GM13976 (cell line): Measurements from ENCODE around the gene ZNF839.

Experiments
- DNase-seq: peaks from one replicate; pipeline ENCODE4 v3.0.0; 2012; ENCODE audit warnings: low spot score
- in situ Hi-C: fragments of 300-500 bp; cut with MboI; formaldehyde crosslinking; loops from one replicate; pipeline ENCODE4 v1.12.0; 2022; ENCODE audit warnings: low sequenced_read_pairs, mixed read lengths, inconsistent platforms; ENCODE audit not compliant: unreplicated experiment
- TF ChIP-seq, protein P1 (sequence below): IDR thresholded peaks from 2 replicates; pipeline ENCODE4 v1.5.1; 2012; ENCODE audit warnings: borderline replicate concordance, mild to moderate bottlenecking; ENCODE audit not compliant: insufficient read depth; ENCODE audit errors: extremely low read depth, missing control alignments, control extremely low read depth

The ZNF839 gene

DNA sequence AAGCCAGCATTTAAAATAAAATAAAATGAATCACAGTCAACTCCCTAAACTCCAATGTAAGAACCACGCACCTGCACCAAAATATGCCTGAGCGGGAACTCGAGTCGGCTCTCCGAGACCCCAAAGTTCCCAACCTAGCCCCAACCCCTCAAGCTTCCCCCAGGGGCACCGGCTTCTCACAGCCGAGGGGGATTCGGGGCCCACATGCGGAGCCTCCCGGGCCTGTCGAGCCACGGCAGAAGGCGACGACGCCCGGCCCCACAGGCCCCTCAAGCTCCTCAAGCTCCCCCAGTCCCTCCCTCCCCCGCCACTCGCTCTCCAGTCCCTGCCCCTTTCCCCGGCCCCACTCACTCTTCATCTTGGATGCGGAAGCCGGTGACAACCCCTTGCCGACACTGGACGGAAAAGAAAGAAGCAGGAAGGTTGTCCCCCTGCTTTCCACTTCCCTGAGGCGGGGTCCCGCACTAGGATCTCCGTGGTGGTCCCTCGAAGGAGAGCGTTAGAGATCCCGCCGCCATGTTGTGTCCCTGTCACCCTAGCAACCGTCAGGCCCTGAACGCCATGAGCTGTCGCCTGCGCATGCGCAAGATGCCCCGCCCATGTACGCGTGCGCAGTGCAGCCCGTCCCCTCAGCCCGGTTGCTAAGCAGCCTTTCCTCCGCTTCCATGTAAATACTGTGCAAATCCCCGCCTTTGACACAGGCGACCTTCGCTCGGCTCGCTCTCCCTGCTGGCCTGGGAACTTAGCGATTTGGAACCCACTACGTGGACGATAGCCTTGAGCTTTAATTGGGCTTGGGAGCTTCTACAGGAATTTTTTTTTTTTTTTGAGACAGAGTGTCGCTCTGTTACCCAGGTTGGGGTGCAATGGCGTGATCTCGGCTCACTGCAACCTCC is 14.7 kb upstream of the ZNF839 start, which contains the start of gene MOK:
MOK (minus strand) TSS at position 554 of the 896 bp plus-strand sequence; CDS start at position 358, 196 bp downstream.
- TF ChIP-seq, protein P1, sequence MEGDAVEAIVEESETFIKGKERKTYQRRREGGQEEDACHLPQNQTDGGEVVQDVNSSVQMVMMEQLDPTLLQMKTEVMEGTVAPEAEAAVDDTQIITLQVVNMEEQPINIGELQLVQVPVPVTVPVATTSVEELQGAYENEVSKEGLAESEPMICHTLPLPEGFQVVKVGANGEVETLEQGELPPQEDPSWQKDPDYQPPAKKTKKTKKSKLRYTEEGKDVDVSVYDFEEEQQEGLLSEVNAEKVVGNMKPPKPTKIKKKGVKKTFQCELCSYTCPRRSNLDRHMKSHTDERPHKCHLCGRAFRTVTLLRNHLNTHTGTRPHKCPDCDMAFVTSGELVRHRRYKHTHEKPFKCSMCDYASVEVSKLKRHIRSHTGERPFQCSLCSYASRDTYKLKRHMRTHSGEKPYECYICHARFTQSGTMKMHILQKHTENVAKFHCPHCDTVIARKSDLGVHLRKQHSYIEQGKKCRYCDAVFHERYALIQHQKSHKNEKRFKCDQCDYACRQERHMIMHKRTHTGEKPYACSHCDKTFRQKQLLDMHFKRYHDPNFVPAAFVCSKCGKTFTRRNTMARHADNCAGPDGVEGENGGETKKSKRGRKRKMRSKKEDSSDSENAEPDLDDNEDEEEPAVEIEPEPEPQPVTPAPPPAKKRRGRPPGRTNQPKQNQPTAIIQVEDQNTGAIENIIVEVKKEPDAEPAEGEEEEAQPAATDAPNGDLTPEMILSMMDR, result no peak
- in situ Hi-C loops, result no loop called here
- DNase-seq, result peak; percentile 99

DNA sequence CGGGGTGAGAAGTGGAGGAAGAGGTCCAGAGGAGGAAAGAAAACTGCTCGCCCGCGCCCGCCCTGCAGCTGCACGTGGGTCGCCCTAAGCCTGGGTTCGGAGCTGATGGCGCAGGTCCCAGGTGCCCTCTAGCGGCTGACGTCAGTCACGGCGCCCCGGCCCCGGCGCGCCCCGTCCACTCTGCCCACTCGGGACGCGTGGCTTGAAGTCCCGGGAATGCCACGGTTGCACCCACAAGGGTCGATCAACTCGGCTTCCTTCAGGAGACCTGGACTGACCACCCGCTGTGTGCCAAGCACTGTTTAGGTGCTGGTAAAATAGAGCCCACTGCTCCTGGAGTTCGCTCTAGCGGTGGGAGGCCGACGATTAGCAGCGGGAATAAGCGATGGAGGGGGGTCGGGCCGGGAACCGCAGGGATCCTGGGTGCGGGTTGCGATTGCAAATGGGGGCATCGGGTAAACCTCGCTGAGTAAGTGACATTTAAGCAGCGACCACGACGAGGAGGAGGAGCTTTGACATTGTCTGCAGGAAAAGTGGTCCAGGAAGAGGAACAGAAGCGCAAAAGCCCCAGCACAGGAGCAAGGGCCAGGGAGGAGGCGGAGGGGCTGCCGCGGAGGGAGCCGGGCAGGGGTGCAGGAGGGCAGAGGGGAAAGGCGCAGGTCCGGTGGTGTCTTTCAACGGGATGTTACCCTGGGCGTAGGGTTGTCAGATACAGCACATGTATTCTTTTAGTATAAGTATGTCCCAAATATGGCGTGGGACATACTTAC is 5.1 kb upstream of the ZNF839 start:
- peak; percentile 87 for DNase-seq
- in situ Hi-C loops, result loop anchor here (5.0 to 10.0 kb wide), 2 partner anchors 260 to 352 kb away; partner anchors contain the start of gene DYNC1H1
- TF ChIP-seq, protein P1, result peak; percentile 95

DNA sequence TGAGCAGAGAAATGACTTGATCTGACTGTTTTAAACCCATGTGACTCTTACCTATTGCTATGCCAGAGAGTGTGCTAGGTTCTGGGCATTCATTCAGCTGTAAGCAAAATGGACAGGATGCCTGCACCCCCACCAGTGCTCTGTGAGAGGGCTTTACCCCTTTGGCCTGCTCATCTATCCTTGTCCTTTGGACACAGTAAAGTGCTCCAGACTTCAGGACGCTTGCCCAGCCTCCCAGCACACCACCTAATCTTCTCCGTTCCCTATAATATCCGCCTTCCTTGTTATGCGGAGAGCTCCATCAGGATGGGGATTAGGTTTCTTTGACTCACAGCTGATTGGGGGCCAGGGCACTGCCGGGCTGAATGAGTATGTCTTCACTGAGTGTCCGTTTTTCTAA is 4.4 kb upstream of the ZNF839 start:
- TF ChIP-seq, protein P1, result no peak
- DNase-seq, result no peak
- in situ Hi-C loops, result loop anchor here (5.0 to 10.0 kb wide), 2 partner anchors 260 to 353 kb away; partner anchors contain the start of gene DYNC1H1

DNA sequence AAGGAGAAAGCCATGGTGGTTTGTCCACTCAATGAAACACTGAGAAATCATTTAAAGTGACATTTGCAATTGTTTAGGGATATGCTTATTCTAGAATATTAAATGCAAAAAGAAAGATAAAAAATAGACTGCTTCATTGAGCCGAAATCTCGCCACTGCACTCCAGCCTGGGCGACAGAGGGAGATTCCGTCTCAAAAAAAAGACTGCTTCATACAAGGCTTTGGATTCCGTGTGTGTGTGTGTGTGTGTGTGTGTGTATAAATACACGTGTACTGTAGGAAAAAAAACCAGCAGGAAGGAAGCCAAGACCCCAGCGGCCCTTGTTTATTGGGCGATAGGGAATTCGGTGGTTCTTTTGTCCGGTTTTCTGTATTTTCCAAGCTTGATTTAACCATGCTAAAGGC is 3.2 kb upstream of the ZNF839 start:
- in situ Hi-C loops, result loop anchor here (5.0 to 10.0 kb wide), 2 partner anchors 262 to 354 kb away; partner anchors contain the start of gene DYNC1H1
- TF ChIP-seq, protein P1, result no peak
- no peak for DNase-seq

DNA sequence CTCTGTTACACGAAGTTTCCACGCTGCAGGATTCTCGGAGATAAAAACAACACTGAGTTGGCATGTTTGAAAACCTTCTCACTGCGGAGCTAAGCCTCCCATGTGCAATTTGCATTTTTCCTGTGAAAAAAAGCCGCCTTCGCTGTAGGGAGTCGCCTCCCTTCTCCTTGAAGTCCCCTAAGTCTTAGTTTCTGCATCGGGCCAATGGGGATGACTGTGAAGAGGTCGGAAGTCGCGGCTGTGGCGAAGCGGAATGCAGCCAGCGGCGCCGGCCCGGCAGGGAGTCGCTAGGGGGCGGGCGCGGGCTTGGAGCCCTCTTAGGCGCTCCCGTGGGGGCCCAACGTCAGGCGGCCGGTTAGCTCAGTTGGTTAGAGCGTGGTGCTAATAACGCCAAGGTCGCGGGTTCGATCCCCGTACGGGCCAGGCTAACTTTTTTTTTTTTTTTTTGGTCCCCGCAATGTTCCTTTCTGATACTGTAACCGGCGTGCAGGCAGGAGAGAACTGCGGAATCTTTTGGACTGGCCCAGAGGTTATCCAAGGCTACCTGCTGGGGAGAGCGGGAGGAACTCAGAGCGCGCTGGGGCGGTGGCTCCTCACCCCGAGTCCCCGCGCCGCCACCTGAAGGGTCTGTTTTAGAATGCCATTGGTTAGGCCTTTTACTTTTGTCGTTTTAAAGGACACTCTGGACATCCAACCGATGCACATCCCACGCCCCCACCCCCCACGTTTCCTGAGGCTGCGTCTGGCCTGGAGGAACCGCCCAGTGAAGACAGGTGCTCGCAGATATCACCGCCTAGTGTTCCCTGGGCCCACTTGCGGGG is 2.6 kb upstream of the ZNF839 start:
- DNase-seq, result peak; percentile 93
- in situ Hi-C loops, result loop anchor here (5.0 to 10.0 kb wide), 2 partner anchors 262 to 355 kb away; partner anchors contain the start of gene DYNC1H1

More for the DNA sequence above, 2.6 kb upstream of the ZNF839 start:
- TF ChIP-seq, protein P1, result peak; percentile 97
